OCI-LY7 (cell line): ENCODE data around the gene TECTA. TPM values are rescaled to one million over a fixed set of nuclear protein-coding genes. Genes with fewer than 3 reads are reported as not detected.

ENCODE experiments used
- BruUV-seq: library from RNA; stranded (reverse); fragments of 400-500 nt; replicated peaks from 2 replicates; lab custom pipeline; 2021; lab: Mats Ljungman, UMichigan
- CTCF ChIA-PET: fragments of 300-600 bp; sonication (Branson Sonifier 250); formaldehyde crosslinking; loops from one replicate; lab custom pipeline; 2022; ENCODE audit warnings: antibody characterized with exemption; ENCODE audit not compliant: unreplicated experiment; lab: Charles Lee
- POLR2A ChIA-PET: fragments of 300-600 bp; sonication (Branson Sonifier 250); formaldehyde crosslinking; loops from one replicate; lab custom pipeline; 2022; ENCODE audit warnings: antibody characterized with exemption; lab: Charles Lee
- DNase-seq: peaks from one replicate; pipeline ENCODE4 v3.0.0-alpha.2; 2015; ENCODE audit warnings: low spot score
- H2AFZ ChIP-seq: fragments of 200-600 bp; sonication (generic), shearing (Covaris generic); 2 replicates; pipeline ENCODE4 v1.6.1; 2014; ENCODE audit warnings: mild to moderate bottlenecking, antibody characterized with exemption, low read length, moderate library complexity
- H3K27ac ChIP-seq: fragments of 200-600 bp; sonication (generic); 2 replicates; pipeline ENCODE4 v1.5.1; 2014; ENCODE audit warnings: mixed run types, low read depth, mild to moderate bottlenecking, moderate library complexity, low read length, inconsistent platforms; ENCODE audit not compliant: poor library complexity, severe bottlenecking
- H3K36me3 ChIP-seq: fragments of 200-600 bp; sonication (generic); 2 replicates; pipeline ENCODE4 v1.6.1; 2014; ENCODE audit warnings: mild to moderate bottlenecking, antibody characterized with exemption, low read length, moderate library complexity, mixed read lengths; ENCODE audit not compliant: insufficient read depth
- H3K4me1 ChIP-seq: fragments of 200-600 bp; sonication (generic); 2 replicates; pipeline ENCODE4 v1.5.1; 2014; ENCODE audit warnings: mild to moderate bottlenecking, low read length; ENCODE audit not compliant: insufficient read depth, poor library complexity, severe bottlenecking
- H3K4me2 ChIP-seq: fragments of 200-600 bp; sonication (generic); 2 replicates; pipeline ENCODE4 v1.6.1; 2014; ENCODE audit warnings: mild to moderate bottlenecking, low read length
- H3K4me3 ChIP-seq: fragments of 200-600 bp; sonication (generic); 2 replicates; pipeline ENCODE4 v1.5.1; 2014; ENCODE audit warnings: mild to moderate bottlenecking, low read depth, low read length; ENCODE audit not compliant: poor library complexity, severe bottlenecking
- H3K79me2 ChIP-seq: fragments of 200-600 bp; sonication (generic); 2 replicates; pipeline ENCODE4 v1.6.1; 2016; ENCODE audit warnings: low read depth, mild to moderate bottlenecking, low read length, moderate library complexity, mixed read lengths; ENCODE audit not compliant: insufficient read depth
- H3K9me2 ChIP-seq: fragments of 200-600 bp; sonication (generic); 2 replicates; pipeline ENCODE4 v1.6.1; 2016; ENCODE audit warnings: mild to moderate bottlenecking, low read length, mixed read lengths; ENCODE audit not compliant: insufficient read depth
- H3K9me3 ChIP-seq: fragments of 200-600 bp; sonication (generic); 2 replicates; pipeline ENCODE4 v1.6.1; 2014; ENCODE audit warnings: mild to moderate bottlenecking, mixed run types, low read length, mixed read lengths
- H4K20me1 ChIP-seq: fragments of 200-600 bp; sonication (generic); 2 replicates; pipeline ENCODE4 v1.6.1; 2014; ENCODE audit warnings: mild to moderate bottlenecking, antibody characterized with exemption, low read length, moderate library complexity, mixed read lengths; ENCODE audit not compliant: insufficient read depth
- EZH2phosphoT487 ChIP-seq: fragments of 200-600 bp; sonication (generic); IDR thresholded peaks from 2 replicates; pipeline ENCODE4 v1.6.1; 2018; ENCODE audit warnings: low read depth, borderline replicate concordance, mild to moderate bottlenecking, mixed run types, antibody characterized with exemption, low read length, moderate library complexity, mixed read lengths
- intact Hi-C: fragments of 100-400 bp; cut with micrococcal nuclease; formaldehyde crosslinking; loops from one replicate; pipeline ENCODE4 v1.10.0; 2022; ENCODE audit not compliant: unreplicated experiment
- total RNA-seq, 2 experiments: library from RNA; depleted of rRNA in 1 of 2; stranded (reverse); fragments of >200 nt in 1 of 2; shearing (Covaris generic) in 1 of 2; gene quantifications; 2 replicates each; pipeline ENCODE4 v1.2.3, GENCODE V29; 2014 to 2022
- TF ChIP-seq, protein P1 (sequence below): fragments of 200-600 bp; sonication (generic); conservative IDR thresholded peaks from 2 replicates; pipeline ENCODE4 v1.5.1; 2014; ENCODE audit warnings: mild to moderate bottlenecking, antibody characterized with exemption, low read length, moderate library complexity, mixed read lengths

Gene TECTA
- total RNA-seq, 2 experiments from 2014 or later, result 0.32 to 0.48 TPM

DNA sequence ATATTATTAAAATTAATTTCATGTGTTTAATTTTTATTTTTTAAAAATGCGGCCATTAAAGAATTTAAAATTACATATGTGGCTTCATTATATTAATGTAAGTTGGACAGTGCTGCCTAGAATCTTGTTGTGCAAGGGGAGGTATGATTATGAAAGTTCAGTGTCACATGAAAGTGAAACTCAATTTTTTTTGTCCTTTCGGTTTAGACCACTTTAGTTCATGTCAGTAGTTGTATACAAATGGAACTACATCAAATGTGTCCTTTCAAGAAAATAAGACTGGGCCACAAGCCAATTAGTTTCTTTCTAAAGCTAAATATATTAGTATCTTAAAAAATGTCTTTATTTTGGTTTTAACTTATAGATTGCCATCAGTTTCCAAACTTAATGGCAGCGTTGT, 41.4 kb upstream of the TECTA start:
- intact Hi-C loops, result loop anchor here (5.0 kb wide), 1 partner anchor 1368 kb away; no protein-coding TSS in a partner anchor
- H3K36me3 ChIP-seq, result peaks cover 31% of the 10 kb centered on the region
- no peak overlapping the region for H2AFZ ChIP-seq
- POLR2A ChIA-PET, result interaction anchor here (0.8 kb wide), 1 partner anchor 22 kb away, joined by 3 read pairs; no protein-coding TSS in a partner anchor
- H3K79me2 ChIP-seq, result no peaks in the 10 kb centered on the region
- H3K9me2 ChIP-seq, result no peaks in the 10 kb centered on the region
- CTCF ChIA-PET, result no interaction called here
- no peaks in the 10 kb centered on the region for H3K4me1 ChIP-seq
- no peak overlapping the region for H3K4me3 ChIP-seq
- H3K9me3 ChIP-seq, result no peaks in the 10 kb centered on the region; the same call in 1 of the 2 replicates
- no peak overlapping the region for H3K27ac ChIP-seq
- no peak for TF ChIP-seq EZH2phosphoT487
- TF ChIP-seq, protein P1, sequence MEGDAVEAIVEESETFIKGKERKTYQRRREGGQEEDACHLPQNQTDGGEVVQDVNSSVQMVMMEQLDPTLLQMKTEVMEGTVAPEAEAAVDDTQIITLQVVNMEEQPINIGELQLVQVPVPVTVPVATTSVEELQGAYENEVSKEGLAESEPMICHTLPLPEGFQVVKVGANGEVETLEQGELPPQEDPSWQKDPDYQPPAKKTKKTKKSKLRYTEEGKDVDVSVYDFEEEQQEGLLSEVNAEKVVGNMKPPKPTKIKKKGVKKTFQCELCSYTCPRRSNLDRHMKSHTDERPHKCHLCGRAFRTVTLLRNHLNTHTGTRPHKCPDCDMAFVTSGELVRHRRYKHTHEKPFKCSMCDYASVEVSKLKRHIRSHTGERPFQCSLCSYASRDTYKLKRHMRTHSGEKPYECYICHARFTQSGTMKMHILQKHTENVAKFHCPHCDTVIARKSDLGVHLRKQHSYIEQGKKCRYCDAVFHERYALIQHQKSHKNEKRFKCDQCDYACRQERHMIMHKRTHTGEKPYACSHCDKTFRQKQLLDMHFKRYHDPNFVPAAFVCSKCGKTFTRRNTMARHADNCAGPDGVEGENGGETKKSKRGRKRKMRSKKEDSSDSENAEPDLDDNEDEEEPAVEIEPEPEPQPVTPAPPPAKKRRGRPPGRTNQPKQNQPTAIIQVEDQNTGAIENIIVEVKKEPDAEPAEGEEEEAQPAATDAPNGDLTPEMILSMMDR, result no peak
- BruUV-seq, result no TSS peak
- no peak overlapping the region for H3K4me2 ChIP-seq
- H4K20me1 ChIP-seq, result no peaks in the 10 kb centered on the region
- DNase-seq, result no peak

DNA sequence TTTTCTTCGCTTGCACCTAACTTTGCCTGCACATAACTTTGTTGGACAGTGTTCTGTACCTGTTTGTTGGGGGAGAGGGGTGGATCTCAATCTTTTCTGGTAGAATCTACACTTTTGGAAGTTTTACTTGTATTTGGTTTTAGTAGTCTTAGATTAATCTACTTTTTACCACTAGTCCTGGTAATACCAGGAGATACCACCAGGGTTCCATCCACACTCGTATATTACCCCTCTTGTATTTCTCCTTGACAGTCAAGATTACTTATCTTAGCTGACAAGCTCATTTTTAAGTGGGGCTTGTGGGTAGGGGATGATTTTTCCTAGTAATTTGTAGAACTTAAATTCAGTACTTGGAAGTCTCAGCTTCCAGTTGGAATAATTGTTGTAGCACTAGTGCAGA, 37.3 kb upstream of the TECTA start:
- Histone ChIP-seq H3K79me2 (no peaks in the 10 kb centered on the region), H3K9me3 (no peaks in the 10 kb centered on the region; the same call in 1 of the 2 replicates), H3K36me3 (peaks cover 15% of the 10 kb centered on the region), H4K20me1 (no peaks in the 10 kb centered on the region), H3K4me2 (no peak overlapping the region), H3K27ac (no peak overlapping the region), H3K9me2 (no peaks in the 10 kb centered on the region), H3K4me1 (no peaks in the 10 kb centered on the region), H3K4me3 (no peak overlapping the region), H2AFZ (no peak overlapping the region)
- POLR2A ChIA-PET, result interaction anchor here (1.1 kb wide), 1 partner anchor 12 kb away, joined by 5 read pairs; no protein-coding TSS in a partner anchor
- CTCF ChIA-PET, result interaction anchor here (1.5 kb wide), 1 partner anchor 12 kb away, joined by 3 read pairs; no protein-coding TSS in a partner anchor
- DNase-seq, result peak; percentile 9
- BruUV-seq, result no TSS peak
- no peak for TF ChIP-seq EZH2phosphoT487
- TF ChIP-seq, protein P1, result peak; percentile 66
- intact Hi-C loops, result no loop called here

- ChIA-PET CTCF (no interaction called here), POLR2A (interaction anchor here (0.7 to 1.9 kb wide), 4 partner anchors 10 to 29 kb away, joined by 3 to 10 read pairs (median 4); no protein-coding TSS in a partner anchor)
- no peaks in the 10 kb centered on the region for H4K20me1 ChIP-seq
- no peaks in the 10 kb centered on the region for H3K9me2 ChIP-seq
- H3K79me2 ChIP-seq, result no peaks in the 10 kb centered on the region
- peaks cover 6% of the 10 kb centered on the region for H3K4me1 ChIP-seq
- H2AFZ ChIP-seq, result no peak overlapping the region
- H3K9me3 ChIP-seq, result no peaks in the 10 kb centered on the region; the same call in 1 of the 2 replicates
- H3K4me3 ChIP-seq, result no peak overlapping the region
- TF ChIP-seq EZH2phosphoT487, result no peak
- TF ChIP-seq, protein P1, result no peak
- H3K4me2 ChIP-seq, result no peak overlapping the region
- H3K27ac ChIP-seq, result no peak overlapping the region
- intact Hi-C loops, result no loop called here
- BruUV-seq, result no TSS peak
- peaks cover 7% of the 10 kb centered on the region for H3K36me3 ChIP-seq
- no peak for DNase-seq
Observed at GRCh38 chr11:121066623-121067022, 34.4 kb upstream of the TECTA start.
